OCI-LY1 (cell line): Measurements from ENCODE around the gene AURKB.

ENCODE experiments used
- H2AFZ ChIP-seq: fragments of 200-600 bp; sonication (generic), shearing (Covaris generic); 2 replicates; pipeline ENCODE4 v1.6.0; 2014; ENCODE audit warnings: antibody characterized with exemption, mild to moderate bottlenecking, low read length
- H3F3A ChIP-seq: fragments of 200-600 bp; sonication (generic), shearing (Covaris generic); 2 replicates; pipeline ENCODE4 v1.6.0; 2014; ENCODE audit warnings: mild to moderate bottlenecking, antibody characterized with exemption, low read length, moderate library complexity; ENCODE audit not compliant: insufficient read depth
- H3K27ac ChIP-seq: fragments of 200-600 bp; sonication (generic); 2 replicates; pipeline ENCODE4 v1.5.1; 2014; ENCODE audit warnings: low read length, mixed run types, mild to moderate bottlenecking, low read depth; ENCODE audit not compliant: poor library complexity, severe bottlenecking
- H3K27me3 ChIP-seq: fragments of 200-600 bp; sonication (generic); 2 replicates; pipeline ENCODE4 v1.6.0; 2014; ENCODE audit warnings: antibody characterized with exemption, mild to moderate bottlenecking, low read length, moderate library complexity; ENCODE audit not compliant: insufficient read depth
- H3K36me3 ChIP-seq: fragments of 200-600 bp; sonication (generic); 2 replicates; pipeline ENCODE4 v1.6.1; 2014; ENCODE audit warnings: mild to moderate bottlenecking, antibody characterized with exemption, low read length, moderate library complexity, mixed read lengths; ENCODE audit not compliant: insufficient read depth
- H3K4me1 ChIP-seq: fragments of 200-600 bp; sonication (generic); 2 replicates; pipeline ENCODE4 v1.5.1; 2014; ENCODE audit warnings: mild to moderate bottlenecking, low read length, moderate library complexity; ENCODE audit not compliant: insufficient read depth, severe bottlenecking
- H3K4me2 ChIP-seq: fragments of 200-600 bp; sonication (generic), shearing (Covaris generic); 2 replicates; pipeline ENCODE4 v1.6.1; 2014; ENCODE audit warnings: low read length
- H3K4me3 ChIP-seq: fragments of 200-600 bp; sonication (generic); 2 replicates; pipeline ENCODE4 v1.5.1; 2014; ENCODE audit warnings: low read length, low read depth, mild to moderate bottlenecking, mixed read lengths; ENCODE audit not compliant: poor library complexity, severe bottlenecking
- H3K79me2 ChIP-seq: fragments of 200-600 bp; shearing (Covaris generic); 2 replicates; pipeline ENCODE4 v1.6.1; 2016; ENCODE audit warnings: mixed run types, low read length, mixed read lengths; ENCODE audit not compliant: insufficient read depth
- H3K9ac ChIP-seq: fragments of 200-600 bp; sonication (generic), shearing (Covaris generic); 2 replicates; pipeline ENCODE4 v1.6.1; 2014; ENCODE audit warnings: mild to moderate bottlenecking, low read length, mixed read lengths
- H3K9me2 ChIP-seq: fragments of 200-600 bp; sonication (generic), shearing (Covaris generic); 2 replicates; pipeline ENCODE4 v1.6.1; 2014; ENCODE audit warnings: low read depth, mild to moderate bottlenecking, low read length, mixed read lengths
- H3K9me3 ChIP-seq: fragments of 200-600 bp; shearing (Covaris generic); 2 replicates; pipeline ENCODE4 v1.6.1; 2014; ENCODE audit warnings: low read length, mixed read lengths
- H4K20me1 ChIP-seq: fragments of 200-600 bp; sonication (generic), shearing (Covaris generic); 2 replicates; pipeline ENCODE4 v1.6.0; 2016; ENCODE audit warnings: mild to moderate bottlenecking, low read length; ENCODE audit not compliant: insufficient read depth
- CTCF ChIP-seq: fragments of 200-600 bp; sonication (generic), shearing (Covaris generic); IDR thresholded peaks from 2 replicates; pipeline ENCODE4 v1.5.1; 2017; ENCODE audit warnings: mild to moderate bottlenecking, antibody characterized with exemption, low read length, moderate library complexity, mixed read lengths
- EZH2 ChIP-seq: fragments of 200-600 bp; sonication (generic), shearing (Covaris generic); IDR thresholded peaks from 2 replicates; pipeline ENCODE4 v1.8.0; 2017; ENCODE audit warnings: borderline replicate concordance, mixed run types, mild to moderate bottlenecking, antibody characterized with exemption, low read length, moderate library complexity, mixed read lengths

The AURKB gene

GRCh38 chr17:8155231-8155995, 55.0 kb downstream of the AURKB start:
- Histone ChIP-seq H3K79me2 (no peaks in the 10 kb centered on the region), H2AFZ (no peak overlapping the region), H4K20me1 (no peaks in the 10 kb centered on the region)

More at GRCh38 chr17:8155231-8155995, 55.0 kb downstream of the AURKB start:
- peak overlapping the region; percentile 69 for H3K4me3 ChIP-seq
- no peaks in the 10 kb centered on the region for H3K27me3 ChIP-seq
- peak overlapping the region; percentile 63 for H3K27ac ChIP-seq
- H3F3A ChIP-seq = no peaks in the 10 kb centered on the region
- H3K4me1 ChIP-seq = peaks cover 63% of the 10 kb centered on the region
- peaks cover 15% of the 10 kb centered on the region for H3K36me3 ChIP-seq
- peak overlapping the region; percentile 84 for H3K4me2 ChIP-seq
- no peak for TF ChIP-seq CTCF
- TF ChIP-seq EZH2 = no peak
- peak overlapping the region; percentile 64 for H3K9ac ChIP-seq
- no peaks in the 10 kb centered on the region for H3K9me2 ChIP-seq
- H3K9me3 ChIP-seq = no peaks in the 10 kb centered on the region
